Measurements from ENCODE around the gene SLC39A7. TPM values are rescaled to one million over a fixed set of nuclear protein-coding genes. Genes with fewer than 3 reads are reported as not detected.

SLC39A7 gene
- total and polyA plus RNA-seq, 2 of the 13 experiments (the other 11 are each of a cell fraction or from before 2014, with no cell fraction given), result 142 to 229 TPM

DNA sequence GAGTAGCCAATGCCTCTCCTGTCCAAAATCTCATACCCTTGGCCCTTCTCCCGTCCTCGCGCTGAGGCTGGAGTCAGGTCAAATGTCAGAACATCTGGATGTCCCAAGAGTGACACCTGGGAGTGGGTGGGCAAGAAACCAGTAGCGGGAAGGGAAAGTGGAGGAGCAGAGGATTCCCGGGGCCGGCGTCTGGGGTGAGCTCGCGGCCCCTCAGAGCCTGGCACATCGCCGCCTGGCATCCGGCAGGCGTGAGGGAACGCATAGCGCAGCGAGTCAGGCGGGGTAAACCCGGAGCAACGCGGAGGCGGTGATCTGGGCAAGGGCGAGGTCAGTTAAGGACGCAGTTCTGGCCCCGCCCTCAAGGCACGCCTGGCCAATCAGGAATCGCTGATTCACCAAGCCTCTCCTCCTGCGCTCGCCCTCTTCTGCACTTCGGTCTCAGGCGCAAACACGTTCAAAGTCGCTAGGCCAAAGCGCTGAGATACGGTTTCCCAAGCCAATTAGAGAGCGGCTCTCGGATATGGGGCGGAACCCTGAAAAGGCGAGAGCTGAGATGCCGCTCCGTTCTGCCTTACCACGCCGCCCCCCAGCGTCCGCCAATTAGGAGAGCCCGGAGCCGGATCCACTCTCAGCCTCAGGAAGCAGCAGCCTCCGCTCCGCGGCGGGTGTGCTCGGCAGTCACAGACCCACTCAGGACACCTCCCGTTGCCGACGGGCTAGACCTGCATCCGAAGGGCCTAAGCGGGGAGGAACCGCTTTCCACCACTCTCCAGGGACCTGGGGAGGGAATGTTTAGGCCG is 48.5 kb downstream of the SLC39A7 start (continued):
- TF ChIP-seq, protein P1, sequence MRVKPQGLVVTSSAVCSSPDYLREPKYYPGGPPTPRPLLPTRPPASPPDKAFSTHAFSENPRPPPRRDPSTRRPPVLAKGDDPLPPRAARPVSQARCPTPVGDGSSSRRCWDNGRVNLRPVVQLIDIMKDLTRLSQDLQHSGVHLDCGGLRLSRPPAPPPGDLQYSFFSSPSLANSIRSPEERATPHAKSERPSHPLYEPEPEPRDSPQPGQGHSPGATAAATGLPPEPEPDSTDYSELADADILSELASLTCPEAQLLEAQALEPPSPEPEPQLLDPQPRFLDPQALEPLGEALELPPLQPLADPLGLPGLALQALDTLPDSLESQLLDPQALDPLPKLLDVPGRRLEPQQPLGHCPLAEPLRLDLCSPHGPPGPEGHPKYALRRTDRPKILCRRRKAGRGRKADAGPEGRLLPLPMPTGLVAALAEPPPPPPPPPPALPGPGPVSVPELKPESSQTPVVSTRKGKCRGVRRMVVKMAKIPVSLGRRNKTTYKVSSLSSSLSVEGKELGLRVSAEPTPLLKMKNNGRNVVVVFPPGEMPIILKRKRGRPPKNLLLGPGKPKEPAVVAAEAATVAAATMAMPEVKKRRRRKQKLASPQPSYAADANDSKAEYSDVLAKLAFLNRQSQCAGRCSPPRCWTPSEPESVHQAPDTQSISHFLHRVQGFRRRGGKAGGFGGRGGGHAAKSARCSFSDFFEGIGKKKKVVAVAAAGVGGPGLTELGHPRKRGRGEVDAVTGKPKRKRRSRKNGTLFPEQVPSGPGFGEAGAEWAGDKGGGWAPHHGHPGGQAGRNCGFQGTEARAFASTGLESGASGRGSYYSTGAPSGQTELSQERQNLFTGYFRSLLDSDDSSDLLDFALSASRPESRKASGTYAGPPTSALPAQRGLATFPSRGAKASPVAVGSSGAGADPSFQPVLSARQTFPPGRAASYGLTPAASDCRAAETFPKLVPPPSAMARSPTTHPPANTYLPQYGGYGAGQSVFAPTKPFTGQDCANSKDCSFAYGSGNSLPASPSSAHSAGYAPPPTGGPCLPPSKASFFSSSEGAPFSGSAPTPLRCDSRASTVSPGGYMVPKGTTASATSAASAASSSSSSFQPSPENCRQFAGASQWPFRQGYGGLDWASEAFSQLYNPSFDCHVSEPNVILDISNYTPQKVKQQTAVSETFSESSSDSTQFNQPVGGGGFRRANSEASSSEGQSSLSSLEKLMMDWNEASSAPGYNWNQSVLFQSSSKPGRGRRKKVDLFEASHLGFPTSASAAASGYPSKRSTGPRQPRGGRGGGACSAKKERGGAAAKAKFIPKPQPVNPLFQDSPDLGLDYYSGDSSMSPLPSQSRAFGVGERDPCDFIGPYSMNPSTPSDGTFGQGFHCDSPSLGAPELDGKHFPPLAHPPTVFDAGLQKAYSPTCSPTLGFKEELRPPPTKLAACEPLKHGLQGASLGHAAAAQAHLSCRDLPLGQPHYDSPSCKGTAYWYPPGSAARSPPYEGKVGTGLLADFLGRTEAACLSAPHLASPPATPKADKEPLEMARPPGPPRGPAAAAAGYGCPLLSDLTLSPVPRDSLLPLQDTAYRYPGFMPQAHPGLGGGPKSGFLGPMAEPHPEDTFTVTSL (CRISPR knock-in tag; IDR thresholded peaks at IDR 0.05; ENCODE audit: borderline replicate concordance), result no peak; the same call in 1 of the 2 replicates
- TF ChIP-seq ZNF33A (CRISPR knock-in tag; IDR thresholded peaks at IDR 0.05; ENCODE audit: borderline replicate concordance) (no peak), ZNF292 (CRISPR knock-in tag; IDR thresholded peaks at IDR 0.05; ENCODE audit: borderline replicate concordance, low read depth) (no peak), HDAC2 (CRISPR knock-in tag; IDR thresholded peaks at IDR 0.05) (peak; percentile 46; the same call in 1 of the 2 replicates), NCOA2 (CRISPR knock-in tag; IDR thresholded peaks at IDR 0.05) (peak; percentile 45), CBX1 (IDR thresholded peaks at IDR 0.05; ENCODE audit: low read depth) (peak; percentile 23), NR2F6 (IDR thresholded peaks at IDR 0.05) (0 out of 2 replicates have a peak, but pooled peaks have one; percentile 11), NR2F6 (CRISPR knock-in tag; IDR thresholded peaks at IDR 0.05) (peak; percentile 52), ZNF563 (CRISPR knock-in tag; IDR thresholded peaks at IDR 0.05) (peak; percentile 84), ZNF337 (CRISPR knock-in tag; IDR thresholded peaks at IDR 0.05; ENCODE audit: borderline replicate concordance, low read depth) (peak; percentile 41; the same call in 1 of the 2 replicates), HNRNPLL (IDR thresholded peaks at IDR 0.05; ENCODE audit: low read depth, low read length, poor library complexity, severe bottlenecking) (peak; percentile 89), ZNF235 (CRISPR knock-in tag; IDR thresholded peaks at IDR 0.05; ENCODE audit: borderline replicate concordance) (0 out of 2 replicates have a peak, but pooled peaks have one; percentile 8), ZBTB3 (CRISPR knock-in tag; IDR thresholded peaks at IDR 0.05; ENCODE audit: borderline replicate concordance, low read depth) (peak; percentile 82), ZFYVE20 (CRISPR knock-in tag; IDR thresholded peaks at IDR 0.05; ENCODE audit: borderline replicate concordance, low read depth) (no peak), MEF2D (CRISPR knock-in tag; IDR thresholded peaks at IDR 0.05) (no peak; the same call in none of the 2 replicates), EP300 (IDR thresholded peaks at IDR 0.05; ENCODE audit: low read depth in 2 of 2, low read length in 2 of 2) (no peak), EP300 (CRISPR knock-in tag; IDR thresholded peaks at IDR 0.05; ENCODE audit: borderline replicate concordance) (no peak)
- TF ChIP-seq, protein P2, sequence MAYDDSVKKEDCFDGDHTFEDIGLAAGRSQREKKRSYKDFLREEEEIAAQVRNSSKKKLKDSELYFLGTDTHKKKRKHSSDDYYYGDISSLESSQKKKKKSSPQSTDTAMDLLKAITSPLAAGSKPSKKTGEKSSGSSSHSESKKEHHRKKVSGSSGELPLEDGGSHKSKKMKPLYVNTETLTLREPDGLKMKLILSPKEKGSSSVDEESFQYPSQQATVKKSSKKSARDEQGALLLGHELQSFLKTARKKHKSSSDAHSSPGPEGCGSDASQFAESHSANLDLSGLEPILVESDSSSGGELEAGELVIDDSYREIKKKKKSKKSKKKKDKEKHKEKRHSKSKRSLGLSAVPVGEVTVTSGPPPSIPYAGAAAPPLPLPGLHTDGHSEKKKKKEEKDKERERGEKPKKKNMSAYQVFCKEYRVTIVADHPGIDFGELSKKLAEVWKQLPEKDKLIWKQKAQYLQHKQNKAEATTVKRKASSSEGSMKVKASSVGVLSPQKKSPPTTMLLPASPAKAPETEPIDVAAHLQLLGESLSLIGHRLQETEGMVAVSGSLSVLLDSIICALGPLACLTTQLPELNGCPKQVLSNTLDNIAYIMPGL (CRISPR knock-in tag; IDR thresholded peaks at IDR 0.05; ENCODE audit: borderline replicate concordance in 1 of 2, low read depth in 1 of 2), result peak; percentile 51 to 74; a peak in 3 of 4 replicates
- TF ChIP-seq, protein P3, sequence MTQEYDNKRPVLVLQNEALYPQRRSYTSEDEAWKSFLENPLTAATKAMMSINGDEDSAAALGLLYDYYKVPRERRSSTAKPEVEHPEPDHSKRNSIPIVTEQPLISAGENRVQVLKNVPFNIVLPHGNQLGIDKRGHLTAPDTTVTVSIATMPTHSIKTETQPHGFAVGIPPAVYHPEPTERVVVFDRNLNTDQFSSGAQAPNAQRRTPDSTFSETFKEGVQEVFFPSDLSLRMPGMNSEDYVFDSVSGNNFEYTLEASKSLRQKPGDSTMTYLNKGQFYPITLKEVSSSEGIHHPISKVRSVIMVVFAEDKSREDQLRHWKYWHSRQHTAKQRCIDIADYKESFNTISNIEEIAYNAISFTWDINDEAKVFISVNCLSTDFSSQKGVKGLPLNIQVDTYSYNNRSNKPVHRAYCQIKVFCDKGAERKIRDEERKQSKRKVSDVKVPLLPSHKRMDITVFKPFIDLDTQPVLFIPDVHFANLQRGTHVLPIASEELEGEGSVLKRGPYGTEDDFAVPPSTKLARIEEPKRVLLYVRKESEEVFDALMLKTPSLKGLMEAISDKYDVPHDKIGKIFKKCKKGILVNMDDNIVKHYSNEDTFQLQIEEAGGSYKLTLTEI (CRISPR knock-in tag; conservative IDR thresholded peaks at IDR 0.05), result no peak
